ENCODE results near the gene WDR20. TPM values are rescaled to one million over a fixed set of nuclear protein-coding genes. Genes with fewer than 3 reads are reported as not detected.
"Not testable (repeated sequence)": the region's sequence is repeated elsewhere in the genome, so short reads cannot be mapped to it uniquely, and the experiment has no call there.

WDR20 gene
- total RNA-seq, 1 donor from 2014 or later: 14.0 TPM

DNA sequence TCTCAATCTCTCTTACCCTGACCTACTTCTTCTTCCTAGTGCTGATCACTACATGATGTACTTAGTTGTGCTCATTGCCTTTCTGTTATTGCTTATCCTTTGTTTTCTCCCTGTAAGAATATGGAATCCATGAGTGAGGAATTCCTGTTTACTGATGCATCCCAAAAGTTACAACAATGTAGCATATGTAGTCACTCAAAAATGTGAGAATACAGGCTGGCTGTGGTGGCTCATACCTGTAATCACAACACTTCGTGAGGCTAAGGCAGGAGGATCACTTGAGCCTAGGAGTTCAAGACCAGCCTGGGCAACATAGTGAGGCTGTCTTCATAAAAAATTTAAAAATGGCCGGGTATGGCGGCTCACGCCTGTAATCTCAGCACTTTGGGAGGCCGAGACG, 8.0 kb upstream of the WDR20 start:
- no peak for ATAC-seq

DNA sequence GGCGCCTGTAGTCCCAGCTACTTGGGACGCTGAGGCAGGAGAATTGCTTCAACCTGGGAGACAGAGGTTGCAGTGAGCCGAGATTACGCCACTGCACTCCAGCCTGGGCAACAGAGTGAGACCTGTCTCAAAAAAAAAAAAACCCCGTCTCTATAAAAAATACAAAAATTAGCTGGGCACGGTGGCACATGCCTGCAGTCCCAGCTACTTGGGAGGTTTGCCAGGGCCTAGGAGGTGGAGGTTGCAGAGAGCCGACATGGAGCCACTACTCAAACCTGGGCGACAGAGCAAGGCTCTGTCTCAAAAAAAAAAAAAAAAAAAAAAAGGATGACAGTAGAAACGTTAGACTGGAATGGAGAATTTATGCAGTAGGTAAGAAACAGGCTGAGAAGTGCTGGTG, 5.7 kb upstream of the WDR20 start:
- DNase-seq (ENCODE audit: low spot score); ATAC-seq: not testable (repeated sequence)

More for the DNA sequence above, 8.0 kb upstream of the WDR20 start:
- DNase-seq (ENCODE audit: low spot score): no peak

DNA sequence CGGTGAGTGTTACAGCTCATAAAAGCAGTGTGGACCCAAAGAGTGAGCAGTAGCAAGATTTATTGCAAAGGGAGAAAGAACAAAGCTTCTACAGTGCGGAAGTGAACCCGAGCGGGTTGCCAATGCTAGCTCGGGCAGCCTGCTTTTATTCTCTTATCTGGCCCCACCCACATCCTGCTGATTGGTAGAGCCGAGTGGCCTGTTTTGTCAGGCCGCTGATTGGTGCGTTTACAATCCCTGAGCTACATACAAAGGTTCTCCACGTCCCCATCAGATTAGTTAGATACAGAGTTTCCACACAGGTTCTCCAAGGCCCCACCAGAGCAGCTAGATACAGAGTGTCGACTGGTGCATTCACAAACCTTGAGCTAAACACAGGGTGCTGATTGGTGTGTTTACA, 5.0 kb upstream of the WDR20 start:
- not testable (repeated sequence) for ATAC-seq; DNase-seq (ENCODE audit: low spot score)

DNA sequence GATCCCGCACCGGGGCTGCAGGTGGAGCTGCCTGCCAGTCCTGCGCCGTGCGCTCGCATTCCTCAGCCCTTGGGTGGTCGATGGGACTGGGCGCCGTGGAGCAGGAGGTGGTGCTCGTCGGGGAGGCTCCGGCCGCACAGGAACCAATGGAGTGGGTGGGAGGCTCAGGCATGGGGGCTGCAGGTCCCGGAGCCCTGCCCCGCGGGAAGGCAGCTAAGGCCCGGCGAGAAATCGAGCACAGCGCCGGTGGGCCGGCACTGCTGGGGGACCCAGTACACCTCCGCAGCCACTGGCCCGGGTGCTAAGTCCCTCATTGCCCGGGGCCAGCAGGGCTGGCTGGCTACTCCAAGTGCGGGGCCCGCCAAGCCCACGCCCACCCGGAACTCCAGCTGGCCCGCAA, 4.2 kb upstream of the WDR20 start:
- ATAC-seq; DNase-seq (ENCODE audit: low spot score): not testable (repeated sequence)

DNA sequence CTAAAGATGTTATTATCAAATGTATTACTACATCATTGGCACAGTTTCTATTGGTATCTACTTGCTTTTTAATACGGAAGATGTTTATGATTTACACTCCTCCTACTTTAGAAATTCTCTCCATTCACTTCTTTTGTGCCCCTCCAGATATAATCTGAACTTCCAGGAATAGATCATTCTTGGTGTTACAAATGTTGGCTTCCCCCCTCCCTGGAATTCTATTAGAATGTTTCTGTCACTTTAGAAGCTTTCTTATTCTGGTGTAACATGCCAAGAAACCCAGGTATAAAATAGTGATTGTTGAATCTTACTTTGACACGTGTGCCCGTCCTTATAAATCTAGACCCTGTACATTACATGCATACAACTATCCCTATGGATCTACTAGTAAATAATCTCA, 1.2 kb upstream of the WDR20 start:
- ATAC-seq: no peak
- DNase-seq (ENCODE audit: low spot score): no peak

DNA sequence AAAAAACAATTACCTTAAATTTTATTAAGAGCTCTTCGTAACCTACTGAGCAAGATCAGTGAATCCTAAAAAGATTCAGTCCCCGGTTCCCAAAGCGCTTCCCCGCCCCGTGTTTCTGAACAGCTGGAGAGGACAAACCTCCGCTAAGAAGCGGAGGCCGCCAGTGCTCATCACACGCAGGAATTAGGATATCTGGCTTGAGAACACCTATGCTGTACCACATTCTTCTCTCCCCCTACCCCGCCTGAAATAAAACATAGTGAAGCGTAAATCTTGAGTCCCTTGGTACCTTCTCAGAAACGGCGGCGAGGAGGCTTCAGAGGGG, 774 bp upstream of the WDR20 start:
- ATAC-seq (peak; percentile 23), DNase-seq (ENCODE audit: low spot score) (no peak)

DNA sequence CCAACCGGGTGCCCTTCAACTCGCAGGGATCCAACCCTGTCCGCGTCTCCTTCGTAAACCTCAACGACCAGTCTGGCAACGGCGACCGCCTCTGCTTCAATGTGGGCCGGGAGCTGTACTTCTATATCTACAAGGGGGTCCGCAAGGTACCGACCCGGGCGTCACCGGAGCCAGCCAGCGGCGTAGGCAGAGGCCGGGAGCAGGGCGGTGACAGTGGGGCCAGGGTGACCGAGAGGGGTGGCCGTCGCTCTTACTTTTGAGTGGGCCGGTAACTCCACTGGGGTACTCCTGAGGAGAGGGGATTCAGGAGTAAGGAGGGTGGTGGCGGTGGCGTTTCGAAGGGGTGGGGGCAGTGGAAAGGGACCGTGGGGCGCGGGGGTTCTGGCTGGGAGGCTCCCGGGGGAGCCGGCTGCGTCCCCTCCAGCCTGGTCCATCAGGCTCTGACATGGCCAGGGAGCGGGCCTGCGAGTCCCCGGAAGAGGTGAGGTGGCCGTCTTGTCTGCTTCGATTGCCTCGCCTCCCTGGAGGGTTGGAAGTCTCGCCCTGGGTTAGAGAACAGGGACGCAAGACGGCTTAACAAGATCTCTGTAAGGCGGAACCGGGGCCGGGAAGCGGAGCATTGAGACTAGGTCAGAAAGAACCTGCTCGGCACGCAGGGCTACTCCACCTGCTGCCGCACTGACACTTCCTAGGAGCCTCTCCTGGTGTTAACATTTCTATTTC, 491 bp downstream of the WDR20 start:
- peak; percentile 36 for ATAC-seq
- peak; percentile 57 for DNase-seq (ENCODE audit: low spot score)

DNA sequence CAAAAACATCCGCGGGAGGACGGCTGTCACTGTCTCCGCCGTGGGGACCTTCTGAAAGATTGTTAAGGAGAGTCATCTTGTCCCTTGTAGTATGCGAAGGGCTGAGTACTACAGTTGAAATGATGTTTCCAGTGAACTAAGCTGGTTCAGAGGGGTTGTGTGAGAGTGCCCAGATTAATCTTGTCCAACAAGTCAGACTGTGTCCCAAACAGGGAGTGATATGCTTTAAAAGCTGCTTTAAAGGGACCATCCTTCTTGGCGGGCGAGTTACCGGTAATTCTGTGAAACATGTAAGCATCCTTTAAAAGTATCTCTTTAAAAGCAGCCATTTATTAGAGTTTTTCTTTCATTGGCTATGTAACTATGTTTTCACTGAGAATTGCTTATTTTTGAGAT, 1.1 kb downstream of the WDR20 start:
- peak; percentile 1 for ATAC-seq
- DNase-seq (ENCODE audit: low spot score): no peak

DNA sequence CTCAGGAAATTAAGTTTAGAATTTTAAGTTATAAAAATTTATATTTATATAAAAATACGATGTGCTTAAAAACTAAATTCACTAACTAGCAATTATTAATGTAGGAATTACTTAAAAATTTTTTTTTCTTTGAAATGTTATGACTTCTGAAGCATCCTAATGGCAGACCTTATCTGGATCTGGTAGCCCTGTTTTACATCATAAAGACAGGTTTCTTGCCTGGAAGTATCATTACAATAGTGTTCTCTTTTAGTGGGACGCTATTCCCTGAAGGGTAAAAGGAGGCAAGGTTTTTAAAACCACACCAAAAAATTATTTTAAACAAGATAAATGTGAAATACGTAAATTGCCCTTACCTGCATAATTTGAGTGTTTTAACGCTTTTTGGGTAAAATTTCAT, 2.1 kb downstream of the WDR20 start:
- DNase-seq (ENCODE audit: low spot score) (no peak), ATAC-seq (no peak)

DNA sequence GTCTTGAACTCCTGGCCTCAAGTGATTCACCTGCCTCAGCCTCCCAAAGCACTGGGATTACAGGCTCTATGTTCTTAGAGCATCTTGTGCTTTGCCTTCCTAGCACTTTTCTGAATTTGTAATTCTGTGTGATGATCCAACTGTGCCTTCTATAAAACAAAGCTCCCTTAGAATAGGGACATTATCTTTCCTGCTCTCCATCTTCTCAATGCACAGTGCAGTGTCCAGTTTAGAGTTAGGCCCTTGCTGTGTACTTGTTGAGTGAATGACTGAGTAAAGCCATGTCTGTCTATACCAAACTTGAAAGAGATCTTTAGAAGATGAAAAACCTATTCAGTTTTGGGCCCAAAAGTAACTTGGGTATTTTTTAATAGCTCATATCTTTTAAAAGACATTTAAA, 5.2 kb downstream of the WDR20 start:
- ATAC-seq: no peak
- DNase-seq (ENCODE audit: low spot score): no peak

DNA sequence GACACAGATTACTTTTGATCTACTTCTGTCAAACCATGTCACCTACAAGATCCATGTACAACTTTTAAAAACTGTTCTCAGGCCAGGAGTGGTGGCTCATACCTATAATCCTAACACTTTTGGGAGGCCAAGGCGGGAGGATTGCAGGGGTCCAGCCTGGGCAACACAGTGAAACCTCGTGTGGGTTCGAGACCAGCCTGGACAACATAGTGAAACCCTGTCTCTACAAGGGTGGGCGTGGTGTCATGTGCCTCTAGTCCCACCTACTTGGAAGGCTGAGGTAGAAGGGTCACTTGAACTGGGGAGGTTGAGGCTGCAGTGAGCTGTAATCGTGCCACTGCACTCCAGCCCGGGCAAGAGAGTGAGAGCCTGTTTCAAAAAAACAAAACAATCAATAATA, 5.7 kb downstream of the WDR20 start:
- DNase-seq (ENCODE audit: low spot score) (no peak), ATAC-seq (no peak)

DNA sequence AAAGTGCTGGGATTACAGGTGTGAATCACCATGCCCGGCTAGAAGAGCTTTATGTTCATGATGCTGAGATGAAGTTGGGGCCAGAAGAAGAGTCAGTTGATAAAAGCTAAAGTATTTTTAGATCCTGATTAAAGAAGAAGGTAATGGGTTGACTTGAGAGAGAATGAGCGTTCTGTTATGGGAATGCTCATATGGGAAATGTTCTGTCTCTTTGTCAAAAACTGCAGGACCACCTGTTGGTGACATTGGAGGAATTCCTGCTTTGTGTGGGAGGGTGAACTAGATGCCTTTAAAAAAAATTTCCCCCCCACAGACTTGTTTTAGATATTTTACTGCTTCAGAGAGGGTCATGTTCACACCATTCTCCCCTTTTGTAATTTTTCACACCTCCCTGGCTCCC, 6.7 kb downstream of the WDR20 start:
- DNase-seq (ENCODE audit: low spot score) (no peak), ATAC-seq (no peak)

DNA sequence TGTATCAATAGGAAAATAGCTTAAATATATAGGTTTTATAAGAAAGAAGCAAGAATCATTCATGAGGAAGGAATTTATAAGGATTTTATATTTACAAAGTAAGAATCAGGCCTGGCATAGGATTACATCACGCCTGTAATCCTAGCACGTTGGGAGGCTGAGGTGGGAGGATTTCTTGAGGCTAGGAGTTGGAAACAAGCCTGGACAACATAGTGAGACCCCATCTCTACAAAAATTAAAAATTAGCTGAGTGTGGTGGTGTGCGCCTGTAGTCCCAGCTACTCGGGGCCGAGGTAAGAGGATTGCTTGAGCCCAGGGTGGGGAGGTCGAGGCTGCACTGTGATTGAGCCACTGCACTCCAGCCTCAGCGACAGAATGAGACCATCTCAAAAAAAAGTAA, 10.4 kb downstream of the WDR20 start:
- DNase-seq (ENCODE audit: low spot score) (no peak), ATAC-seq (no peak)

DNA sequence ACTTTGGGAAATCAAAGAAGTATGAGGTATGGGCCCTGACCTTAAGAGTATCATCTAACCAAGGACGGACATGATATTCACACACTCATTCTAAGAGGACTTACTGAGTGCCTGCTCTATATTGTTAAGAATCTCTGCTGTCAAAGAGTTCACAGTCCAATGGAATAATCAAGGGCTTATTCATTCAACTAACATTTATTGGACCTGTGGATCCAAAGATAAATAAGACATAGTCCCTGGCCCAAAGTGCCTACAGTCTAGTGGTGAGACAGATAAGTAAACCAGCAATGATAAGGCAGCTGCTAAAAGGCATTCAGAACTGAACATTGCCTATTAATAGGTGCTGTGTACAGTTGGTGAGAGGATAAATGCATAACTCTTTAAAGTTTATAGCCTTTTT, 11.0 kb downstream of the WDR20 start:
- peak; percentile 27 for ATAC-seq
- no peak for DNase-seq (ENCODE audit: low spot score)

DNA sequence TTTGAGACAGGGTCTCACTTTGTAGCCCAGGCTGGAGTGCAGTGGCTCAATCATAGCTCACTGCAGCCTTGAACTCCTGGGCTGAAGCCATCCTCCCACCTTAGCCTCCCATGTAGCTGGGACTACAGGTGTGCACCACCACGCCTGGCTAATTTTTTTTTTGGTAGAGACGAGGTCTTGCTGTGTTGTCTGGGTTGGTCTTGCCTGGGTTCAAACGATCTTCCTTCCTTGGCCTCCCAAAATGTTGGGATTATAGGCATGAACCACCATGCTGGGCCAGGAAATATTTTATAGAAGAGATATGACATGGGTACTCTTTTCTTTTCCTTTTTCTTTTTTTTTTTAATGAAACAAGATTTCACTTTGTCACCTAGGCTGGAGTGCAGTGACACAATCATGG, 11.7 kb downstream of the WDR20 start:
- not testable (repeated sequence) for ATAC-seq; DNase-seq (ENCODE audit: low spot score)

DNA sequence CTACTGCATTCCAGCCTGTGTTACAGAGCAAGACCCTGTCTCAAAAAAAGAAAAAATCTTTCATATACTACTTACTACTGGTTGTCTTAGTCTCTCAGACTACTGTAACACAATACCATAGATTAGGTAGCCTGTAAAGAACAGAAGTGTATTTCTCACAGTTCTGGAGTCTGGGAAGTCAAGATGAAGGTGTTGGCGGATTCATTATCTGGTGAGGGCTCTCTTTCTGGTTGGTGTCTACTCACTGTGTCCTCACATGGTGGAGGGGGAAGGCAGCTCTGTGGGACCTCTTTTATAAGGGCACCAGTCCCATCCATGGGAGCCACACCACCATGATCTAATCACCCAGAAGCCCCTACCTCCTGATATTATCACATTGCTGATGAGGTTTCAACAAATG, 14.4 kb downstream of the WDR20 start:
- DNase-seq (ENCODE audit: low spot score) (no peak), ATAC-seq (no peak)

DNA sequence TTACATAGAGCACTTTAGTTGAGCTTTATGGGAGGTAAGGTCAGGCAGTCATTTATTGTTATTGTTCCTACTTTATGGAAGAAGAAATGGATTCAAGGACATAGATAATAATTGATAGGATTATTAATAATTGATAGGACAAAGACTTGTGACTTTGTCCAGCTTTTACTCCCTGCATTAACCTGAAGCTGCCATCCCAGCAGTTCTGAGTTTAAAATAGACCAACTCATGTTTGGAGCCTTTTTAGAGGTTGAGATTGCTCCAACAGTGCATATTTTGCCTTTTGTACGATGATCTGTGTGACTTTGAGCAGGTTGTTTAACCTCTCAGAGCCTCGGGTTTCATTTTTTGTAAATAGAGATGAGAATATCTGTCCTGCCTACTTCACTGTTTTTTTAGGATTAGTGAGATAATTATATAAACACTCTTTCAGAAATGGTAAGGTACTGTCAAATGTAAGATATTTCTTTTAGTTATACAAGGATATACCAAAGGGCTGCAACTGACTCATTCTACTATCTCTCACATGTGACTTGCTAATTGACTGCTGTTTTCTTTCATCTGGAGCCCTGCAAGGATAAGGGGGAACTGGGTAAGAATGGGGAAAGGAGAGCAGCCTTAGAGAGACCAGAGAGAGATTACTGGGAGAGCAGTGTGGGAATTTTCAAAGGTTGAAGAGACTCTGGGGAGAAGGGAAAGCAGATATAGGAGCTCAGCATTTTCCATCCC, 15.3 kb downstream of the WDR20 start:
- ATAC-seq (peak; percentile 29), DNase-seq (ENCODE audit: low spot score) (no peak)

DNA sequence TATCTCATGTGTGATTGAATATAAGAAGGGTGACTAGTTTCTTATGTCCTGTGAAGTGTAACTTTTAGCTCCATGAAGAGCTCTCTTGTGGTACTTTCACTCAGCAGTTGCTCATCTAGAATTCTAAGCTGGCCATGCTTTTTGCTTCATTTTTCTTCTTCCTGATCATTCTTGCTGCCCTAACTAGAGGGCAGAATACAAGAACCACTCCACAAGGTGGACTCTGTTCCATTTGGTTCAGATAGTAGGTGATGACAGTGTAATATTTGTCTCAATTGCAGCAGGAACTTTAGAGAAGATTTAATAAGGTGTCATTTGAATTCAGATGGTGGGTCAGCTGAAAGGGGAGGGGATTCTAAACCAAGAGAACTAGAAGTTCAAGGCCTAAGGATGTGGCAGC, 17.6 kb downstream of the WDR20 start:
- ATAC-seq: peak; percentile 44
- DNase-seq (ENCODE audit: low spot score): no peak

DNA sequence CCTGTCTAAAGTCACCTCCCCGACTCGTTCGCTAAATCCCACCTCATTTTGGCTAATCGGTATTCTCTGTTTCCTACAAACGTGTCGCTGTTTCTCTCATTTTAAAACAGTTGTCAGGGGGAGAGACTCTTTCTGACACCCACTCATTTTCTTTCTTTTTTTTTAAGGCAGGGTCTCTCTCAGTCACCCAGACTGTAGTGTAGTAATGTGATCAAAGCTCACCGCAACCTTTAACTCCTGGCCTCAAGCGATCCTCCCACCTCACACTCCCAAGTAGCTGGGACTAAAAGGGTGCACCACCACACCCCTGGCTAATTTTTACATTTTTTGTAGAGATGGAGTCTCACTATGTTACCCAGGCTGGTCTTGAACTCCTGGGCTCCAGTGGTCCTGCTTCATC, 19.1 kb downstream of the WDR20 start:
- DNase-seq (ENCODE audit: low spot score) (no peak), ATAC-seq (no peak)

DNA sequence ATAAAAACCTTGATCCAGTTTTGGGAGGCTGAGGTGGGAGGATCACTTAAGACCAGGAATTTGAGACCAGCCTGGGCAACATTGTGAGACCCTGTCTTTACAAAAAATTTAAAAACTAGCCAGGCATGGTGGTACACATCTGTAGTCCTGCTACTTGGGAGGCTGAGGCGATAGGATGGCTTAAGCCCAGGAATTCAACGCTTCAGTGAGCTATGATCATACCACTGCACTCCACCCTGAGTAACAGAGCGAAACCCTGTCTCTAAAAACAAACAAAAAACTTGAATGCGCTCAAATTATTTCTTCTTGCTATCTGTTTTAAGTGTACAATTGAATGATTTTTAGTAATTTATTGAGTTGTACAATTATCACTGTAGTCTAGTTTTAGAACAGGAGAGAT, 20.1 kb downstream of the WDR20 start:
- no peak for DNase-seq (ENCODE audit: low spot score)
- no peak for ATAC-seq

DNA sequence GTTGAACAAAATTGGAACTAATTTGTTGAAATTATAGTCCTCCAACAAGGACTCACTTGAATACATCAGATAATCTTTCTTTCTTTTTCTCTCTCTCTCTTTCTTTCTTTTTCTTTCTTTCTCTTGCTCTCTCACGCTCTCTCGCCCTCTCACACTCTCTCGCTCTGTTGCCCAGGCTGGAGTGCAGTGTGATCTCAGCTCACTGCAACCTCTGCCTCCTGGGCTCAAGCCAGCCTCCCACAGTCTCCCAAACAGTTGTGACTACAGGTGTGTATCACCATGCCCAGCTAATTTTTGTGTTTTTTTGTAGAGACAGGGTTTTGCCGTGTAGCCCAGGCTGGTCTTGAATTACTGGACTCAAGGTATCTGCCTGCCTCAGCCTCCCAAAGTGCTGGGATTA, 22.8 kb downstream of the WDR20 start:
- DNase-seq (ENCODE audit: low spot score): no peak
- ATAC-seq: peak; percentile 56

DNA sequence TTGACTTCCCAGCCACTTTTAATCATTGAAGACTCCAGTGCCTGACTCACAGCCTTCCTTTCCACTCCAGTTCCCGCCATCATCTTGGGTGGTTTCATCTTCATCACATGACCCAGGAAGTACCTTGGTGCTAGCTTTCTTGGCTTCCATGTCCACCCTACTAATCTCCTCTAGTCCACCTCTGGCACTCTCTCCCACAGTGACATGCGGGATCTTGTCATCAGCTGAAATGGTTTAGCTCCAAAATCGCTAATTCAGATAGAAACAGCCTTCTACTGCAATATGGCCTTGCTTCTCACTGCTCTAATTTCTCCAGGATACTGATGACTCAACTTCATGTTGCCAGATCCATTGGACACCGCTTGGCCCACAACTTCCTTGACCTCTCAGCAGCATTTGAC, 24.5 kb downstream of the WDR20 start:
- ATAC-seq: peak; percentile 24
- no peak for DNase-seq (ENCODE audit: low spot score)

DNA sequence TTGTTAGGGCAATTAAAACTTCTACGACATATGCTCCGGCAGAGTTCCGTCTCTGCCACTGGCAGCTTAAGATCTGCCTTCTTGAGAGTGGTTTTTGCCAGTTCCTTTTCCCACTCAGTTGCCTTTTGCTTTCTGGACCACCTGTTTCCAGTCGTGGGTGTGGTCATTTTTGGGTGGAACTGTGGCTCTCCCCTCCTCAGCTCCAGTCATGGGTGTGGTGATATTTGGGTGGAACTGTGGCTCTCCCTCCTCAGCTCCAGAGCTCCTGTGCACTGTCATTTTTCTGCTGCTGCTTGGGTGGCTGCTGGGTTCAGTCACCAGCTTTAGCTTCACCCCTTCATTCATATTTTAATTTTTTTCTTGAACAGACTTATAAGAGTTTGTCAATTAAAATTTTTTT, 25.3 kb downstream of the WDR20 start:
- DNase-seq (ENCODE audit: low spot score): no peak
- ATAC-seq: no peak
